K562 (cell line): ENCODE data around the gene SLC7A4. TPM values are rescaled to one million over a fixed set of nuclear protein-coding genes. Genes with fewer than 3 reads are reported as not detected.
A peak's percentile ranks its signal among the peaks of the same experiment; 100 is the strongest.

Experiments
- AFF1 ChIP-seq, 2 experiments: fragments of 450-650 bp; IDR thresholded peaks; 2 replicates each; pipeline ENCODE4 v1.6.1; 2018; ENCODE audit warnings: mild to moderate bottlenecking in 2 of 2, low read depth in 1 of 2; ENCODE audit not compliant: partially characterized antibody in 2 of 2
- BCLAF1 ChIP-seq, 2 experiments: fragments of 450-650 bp in 1 of 2; IDR thresholded peaks; 2 replicates each; pipeline ENCODE4 v1.6.1; 2011 to 2017; ENCODE audit warnings: low read depth in 2 of 2, antibody characterized with exemption in 1 of 2, borderline replicate concordance in 1 of 2, low read length in 1 of 2, mild to moderate bottlenecking in 1 of 2, mixed read lengths in 1 of 2; ENCODE audit not compliant: control insufficient read depth in 1 of 2
- C11orf30 ChIP-seq: fragments of 450-650 bp; IDR thresholded peaks from 2 replicates; pipeline ENCODE4 v1.6.1; 2016; ENCODE audit warnings: low read depth, mild to moderate bottlenecking
- CCAR2 ChIP-seq: fragments of 200-400 bp; formaldehyde crosslinking; IDR thresholded peaks from 2 replicates; pipeline ENCODE4 v1.6.1; 2017; ENCODE audit warnings: mild to moderate bottlenecking, low read depth, low read length
- DACH1 ChIP-seq: fragments of 450-650 bp; IDR thresholded peaks from 2 replicates; pipeline ENCODE4 v1.6.1; 2018; ENCODE audit not compliant: partially characterized antibody
- E2F1 ChIP-seq: sonication (generic); formaldehyde crosslinking; IDR thresholded peaks from 2 replicates; pipeline ENCODE4 v1.8.1; 2023; ENCODE audit warnings: mild to moderate bottlenecking, missing genetic modification reagents, moderate library complexity
- E4F1 ChIP-seq: fragments of 250-450 bp; sonication (Bioruptor Pico); IDR thresholded peaks from 2 replicates; pipeline ENCODE4 v1.5.0; 2021; ENCODE audit warnings: mild to moderate bottlenecking, borderline replicate concordance
- FOXO4 ChIP-seq: fragments of 450-650 bp; formaldehyde crosslinking; IDR thresholded peaks from 2 replicates; pipeline ENCODE4 v1.4.0; 2020; ENCODE audit warnings: mild to moderate bottlenecking, moderate library complexity
- GTF2F1 ChIP-seq: IDR thresholded peaks from 2 replicates; pipeline ENCODE4 v1.6.1; 2011; ENCODE audit warnings: low read depth, low read length, improper control_type of control experiment
- MED1 ChIP-seq: sonication (generic); formaldehyde crosslinking; IDR thresholded peaks from 2 replicates; pipeline ENCODE4 v1.8.1; 2023; ENCODE audit warnings: missing genetic modification reagents, borderline replicate concordance
- STAG1 ChIP-seq: sonication (generic); formaldehyde crosslinking; IDR thresholded peaks from 2 replicates; pipeline ENCODE4 v1.5.0; 2020; ENCODE audit warnings: missing genetic modification reagents, borderline replicate concordance
- TCF15 ChIP-seq: fragments of 250-450 bp; sonication (Bioruptor Pico); IDR thresholded peaks from 2 replicates; pipeline ENCODE4 v1.8.0; 2022; ENCODE audit warnings: moderate library complexity, mild to moderate bottlenecking, inconsistent platforms
- U2AF2 ChIP-seq: fragments of 200-400 bp; formaldehyde crosslinking; optimal IDR thresholded peaks from 2 replicates; pipeline ENCODE3; 2017; ENCODE audit warnings: low read depth, mild to moderate bottlenecking, low read length
- ZFPM2 ChIP-seq: fragments of 250-450 bp; sonication (Bioruptor Pico); IDR thresholded peaks from 2 replicates; pipeline ENCODE4 v1.5.1; 2022; ENCODE audit warnings: mild to moderate bottlenecking
- polyA plus RNA-seq, 8 experiments: library from polyadenylated mRNA; depleted of rRNA in 4 of 8; stranded (reverse) in 5 of 8; unstranded in 3 of 8; fragments of >200 nt; fragmentation: Nextera tagmentation in 2 of 8; fragmentation: Illumina TruSeq in 1 of 8; extraction: Ambion mirVana in 2 of 8; extraction: Trizol in 1 of 8; gene quantifications; 2 replicates each; pipeline versions ENCODE4 v1.2.1 to v1.2.3, GENCODE V29; 2011 to 2014; ENCODE audit warnings: inconsistent platforms in 1 of 8, missing spikeins in 1 of 8
- total RNA-seq, 7 experiments: library from RNA; depleted of rRNA in 6 of 7; stranded (reverse); fragments of >200 nt in 6 of 7; fragmentation: Illumina TruSeq in 2 of 7; extraction: Trizol in 2 of 7; gene quantifications; 2 replicates each; pipeline versions ENCODE4 v1.2.1 to v1.2.3, GENCODE V29; 2011 to 2021; ENCODE audit warnings: low replicate concordance in 1 of 7

Gene SLC7A4
- total and polyA plus RNA-seq, 9 of the 15 experiments (the other 6 are each of a cell fraction or from before 2014, with no cell fraction given) = not detected

- TF ChIP-seq AFF1 (IDR thresholded peaks at IDR 0.05; ENCODE audit: low read depth in 1 of 2, partially characterized antibody in 2 of 2) (no peak), C11orf30 (no peak), E4F1 (CRISPR knock-in tag) (no peak), E2F1 (CRISPR knock-in tag) (0 out of 2 replicates have a peak, but pooled peaks have one; percentile 6), FOXO4 (no peak), U2AF2 (no peak), MED1 (no peak), GTF2F1 (no peak), CCAR2 (0 out of 2 replicates have a peak, but pooled peaks have one; percentile 76), DACH1 (no peak), STAG1 (CRISPR knock-in tag) (no peak), TCF15 (no peak), ZFPM2 (CRISPR knock-in tag) (peak; percentile 3; the same call in 1 of the 2 replicates), BCLAF1 (IDR thresholded peaks at IDR 0.05; ENCODE audit: borderline replicate concordance in 1 of 2, control insufficient read depth in 1 of 2, low read depth in 2 of 2, low read length in 1 of 2) (no peak)
These were observed 6.0 kb upstream of the SLC7A4 start (continued) for GRCh38 chr22:21038405-21038804.
